Activated B cell treated with CpG ODN at 0.5 μM for 24 hours (primary cell): ENCODE measurements around the gene RPN1. TPM values are rescaled to one million over a fixed set of nuclear protein-coding genes. Genes with fewer than 3 reads are reported as not detected.

Experiments
- ATAC-seq: fragments of 200-7000 bp; cut with Tn5 transposase; one replicate; pipeline ENCODE4 v1.10.0; 2021; ENCODE audit warnings: low read depth, mild to moderate bottlenecking, moderate library complexity
- CTCF ChIA-PET: fragments of 350-600 bp; sonication (Branson Sonifier 250); formaldehyde crosslinking; loops from one replicate; lab custom pipeline; 2021; ENCODE audit warnings: antibody characterized with exemption; lab: Charles Lee
- POLR2A ChIA-PET: fragments of 350-600 bp; sonication (Branson Sonifier 250); formaldehyde crosslinking; loops from one replicate; lab custom pipeline; 2021; ENCODE audit warnings: antibody characterized with exemption; lab: Charles Lee
- DNase-seq: peaks from one replicate; pipeline ENCODE4 v3.0.0; 2022
- H3K27ac Mint-ChIP-seq: one replicate; pipeline ENCODE4 v1.8.0; 2020; ENCODE audit warnings: mixed read lengths
- H3K27me3 Mint-ChIP-seq: one replicate; pipeline ENCODE4 v1.8.0; 2021; ENCODE audit warnings: mixed read lengths
- H3K36me3 Mint-ChIP-seq: one replicate; pipeline ENCODE4 v1.8.0; 2021; ENCODE audit warnings: low read depth, mixed read lengths
- H3K4me1 Mint-ChIP-seq: one replicate; pipeline ENCODE4 v1.8.0; 2021; ENCODE audit warnings: mixed read lengths
- H3K4me3 Mint-ChIP-seq: one replicate; pipeline ENCODE4 v1.8.0; 2020; ENCODE audit warnings: mild to moderate bottlenecking, mixed read lengths
- H3K9me3 Mint-ChIP-seq: one replicate; pipeline ENCODE4 v1.8.0; 2020; ENCODE audit warnings: mixed read lengths
- intact Hi-C: fragments of 100-400 bp; cut with micrococcal nuclease; formaldehyde crosslinking; loops from one replicate; pipeline ENCODE4 v1.15.1; 2024
- total RNA-seq: library from RNA; stranded (reverse); gene quantifications from 2 replicates; pipeline ENCODE4 v1.2.3, GENCODE V29; 2022
- TF ChIP-seq, protein P1 (sequence below): fragments of 200-600 bp; IDR thresholded peaks from one replicate; pipeline ENCODE4 v1.8.0; 2022; ENCODE audit warnings: antibody characterized with exemption, mild to moderate bottlenecking

RPN1 gene
- 93.4 and 95.2 TPM in 2 replicates for total RNA-seq

DNA sequence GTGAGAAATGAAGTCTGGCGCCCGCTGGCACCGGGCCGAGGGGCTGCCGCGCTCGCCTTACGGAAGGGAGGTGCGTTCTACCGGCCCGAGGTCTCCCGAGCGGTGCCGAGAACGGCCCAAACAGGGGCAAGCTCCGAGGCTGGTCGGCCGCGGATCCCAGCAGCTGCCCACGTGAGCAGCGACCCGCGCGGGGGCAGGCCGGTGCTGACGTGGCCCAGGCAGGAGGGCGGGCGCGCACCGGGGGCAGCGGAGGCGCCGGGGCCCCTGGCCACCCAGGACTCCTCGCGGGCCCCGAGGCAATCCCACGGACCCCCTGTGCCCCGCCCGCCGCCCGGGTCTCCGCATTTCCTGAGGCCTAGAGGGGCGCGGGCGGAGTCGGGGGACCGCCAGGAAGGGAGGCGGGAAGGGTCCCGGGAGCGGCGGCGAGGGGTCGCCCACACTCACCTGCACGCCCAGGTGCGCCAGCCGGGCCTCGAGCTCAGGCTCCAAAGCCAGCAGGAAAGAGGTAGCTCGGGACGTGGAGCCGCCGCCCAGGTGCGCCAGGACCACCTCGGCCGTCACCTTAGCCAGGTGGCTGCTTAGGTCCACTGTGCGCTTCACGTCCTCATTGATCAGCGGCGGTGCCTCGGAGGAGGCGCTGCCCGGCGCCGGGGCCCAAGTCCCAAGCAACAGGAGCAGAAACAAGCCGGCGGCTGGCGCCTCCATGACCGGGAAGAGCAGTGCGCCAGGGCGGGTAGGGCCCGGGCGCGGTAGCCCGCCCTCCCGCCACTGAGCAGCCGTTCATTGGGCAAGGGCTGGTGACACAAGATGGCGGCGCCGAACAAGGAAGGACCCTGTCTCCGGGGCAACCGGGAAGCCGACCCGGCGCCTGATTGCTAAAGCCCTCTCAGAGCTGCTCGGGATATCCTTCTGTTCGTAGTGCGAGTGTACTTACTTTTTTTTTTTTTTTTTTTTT, at the start of gene RPN1:
Gene RPN1, minus strand, starts transcription at position 723 of the 955 bp plus-strand sequence. Its CDS starts 18 bp downstream, at position 705.
- no peaks in the 10 kb centered on the region for H3K9me3 Mint-ChIP-seq
- CTCF ChIA-PET, result interaction anchor here (1.3 kb wide), 2 partner anchors 30 to 196 kb away, joined by 4 to 6 read pairs; no protein-coding TSS in a partner anchor
- ATAC-seq (peak; percentile 97), DNase-seq (peak; percentile 90)
- H3K36me3 Mint-ChIP-seq, result peaks cover 2% of the 10 kb centered on the region
- peak within 1 kb of the TSS; percentile 89 for H3K4me3 Mint-ChIP-seq
- peak within 1 kb of the TSS; percentile 86 for H3K27ac Mint-ChIP-seq
- TF ChIP-seq, protein P1, sequence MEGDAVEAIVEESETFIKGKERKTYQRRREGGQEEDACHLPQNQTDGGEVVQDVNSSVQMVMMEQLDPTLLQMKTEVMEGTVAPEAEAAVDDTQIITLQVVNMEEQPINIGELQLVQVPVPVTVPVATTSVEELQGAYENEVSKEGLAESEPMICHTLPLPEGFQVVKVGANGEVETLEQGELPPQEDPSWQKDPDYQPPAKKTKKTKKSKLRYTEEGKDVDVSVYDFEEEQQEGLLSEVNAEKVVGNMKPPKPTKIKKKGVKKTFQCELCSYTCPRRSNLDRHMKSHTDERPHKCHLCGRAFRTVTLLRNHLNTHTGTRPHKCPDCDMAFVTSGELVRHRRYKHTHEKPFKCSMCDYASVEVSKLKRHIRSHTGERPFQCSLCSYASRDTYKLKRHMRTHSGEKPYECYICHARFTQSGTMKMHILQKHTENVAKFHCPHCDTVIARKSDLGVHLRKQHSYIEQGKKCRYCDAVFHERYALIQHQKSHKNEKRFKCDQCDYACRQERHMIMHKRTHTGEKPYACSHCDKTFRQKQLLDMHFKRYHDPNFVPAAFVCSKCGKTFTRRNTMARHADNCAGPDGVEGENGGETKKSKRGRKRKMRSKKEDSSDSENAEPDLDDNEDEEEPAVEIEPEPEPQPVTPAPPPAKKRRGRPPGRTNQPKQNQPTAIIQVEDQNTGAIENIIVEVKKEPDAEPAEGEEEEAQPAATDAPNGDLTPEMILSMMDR, result no peak
- POLR2A ChIA-PET, result interaction anchor here (0.6 to 2.8 kb wide), 18 partner anchors 11 to 533 kb away, joined by 3 to 62 read pairs (median 4); partner anchors contain the start of genes ACAD9, RAB7A and RUVBL1
- no peaks in the 10 kb centered on the region for H3K27me3 Mint-ChIP-seq
- peaks cover 41% of the 10 kb centered on the region for H3K4me1 Mint-ChIP-seq
- intact Hi-C loops, result loop anchor here (1.0 to 10.0 kb wide), 8 partner anchors 30 to 1462 kb away; partner anchors contain the start of genes ACAD9, RAB7A, SEC61A1 and TMCC1

DNA sequence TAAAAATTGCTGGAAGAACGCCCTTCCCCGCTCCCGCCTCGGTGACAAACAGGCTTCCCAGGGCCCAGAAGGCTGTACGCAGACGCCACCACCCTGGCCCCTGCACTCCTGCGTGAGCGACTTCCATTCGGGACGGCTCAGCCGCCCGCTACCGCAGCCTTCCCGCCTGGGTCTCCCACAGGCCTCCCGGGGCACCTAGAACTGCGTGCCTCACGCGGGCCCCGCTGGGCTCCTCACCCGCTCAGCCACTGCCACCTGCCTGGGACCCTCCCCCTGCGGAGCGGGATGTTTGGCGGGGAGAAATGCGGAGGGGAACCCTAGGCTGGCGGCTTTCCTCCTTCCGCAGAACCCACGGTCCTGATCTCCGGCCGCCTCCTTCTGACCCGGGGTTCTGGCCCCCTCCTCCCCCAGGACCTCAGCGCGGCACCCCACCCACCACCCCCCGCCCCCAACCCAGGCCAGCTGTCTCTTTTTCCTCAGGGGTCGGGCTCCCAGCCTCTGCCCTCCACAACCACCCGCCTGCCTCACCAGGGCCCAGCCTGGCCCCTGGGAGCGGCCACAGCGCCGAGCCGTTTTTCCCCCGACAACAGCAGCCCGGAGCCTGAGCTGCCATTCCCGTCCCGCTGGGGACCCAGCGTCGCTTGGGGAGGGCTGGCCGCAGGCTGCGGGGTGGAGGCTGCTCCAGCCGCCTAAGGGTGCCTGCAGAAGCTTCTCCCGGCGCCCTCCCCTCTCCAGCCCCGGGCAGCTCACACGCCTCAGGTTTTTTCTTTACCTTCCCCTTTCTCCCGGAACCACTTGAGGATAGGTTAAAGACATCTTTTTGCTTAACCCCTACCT, 47.8 kb upstream of the RPN1 start:
- ATAC-seq, result peak; percentile 67
- Mint-ChIP-seq H3K9me3 (no peaks in the 10 kb centered on the region), H3K36me3 (no peaks in the 10 kb centered on the region), H3K27me3 (no peaks in the 10 kb centered on the region), H3K27ac (no peak overlapping the region), H3K4me3 (peak overlapping the region; percentile 76), H3K4me1 (peaks cover 2% of the 10 kb centered on the region)
- TF ChIP-seq, protein P1, result no peak
- intact Hi-C loops, result no loop called here
- DNase-seq, result peak; percentile 27
- ChIA-PET POLR2A (interaction anchor here (0.6 to 1.3 kb wide), 4 partner anchors 18 to 395 kb away, joined by 3 to 5 read pairs (median 4); partner anchors contain the start of gene RAB7A), CTCF (no interaction called here)

DNA sequence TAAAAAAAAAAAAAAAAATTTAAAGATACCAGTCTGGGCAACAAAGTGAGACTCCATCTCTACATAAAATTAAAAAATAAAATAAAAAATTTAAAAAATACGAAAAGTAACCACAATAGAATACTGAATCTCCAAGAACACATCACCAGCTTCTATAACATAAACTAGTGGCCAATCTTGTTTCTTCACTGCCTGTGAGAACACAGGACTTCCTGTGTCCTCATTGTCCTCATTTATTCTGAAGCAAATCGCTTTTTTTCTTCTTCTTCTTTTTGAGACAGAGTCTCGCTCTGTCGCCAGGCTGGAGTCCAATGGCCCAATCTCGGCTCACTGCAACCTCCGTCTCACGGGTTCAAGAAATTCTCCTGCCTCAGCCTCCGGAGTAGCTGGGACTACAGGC, 46.7 kb upstream of the RPN1 start:
- H3K4me3 Mint-ChIP-seq, result peak overlapping the region; percentile 24
- no peaks in the 10 kb centered on the region for H3K9me3 Mint-ChIP-seq
- ATAC-seq (no peak), DNase-seq (no peak)
- no peaks in the 10 kb centered on the region for H3K36me3 Mint-ChIP-seq
- CTCF ChIA-PET, result no interaction called here
- peaks cover 2% of the 10 kb centered on the region for H3K4me1 Mint-ChIP-seq
- intact Hi-C loops, result no loop called here
- TF ChIP-seq, protein P1, result no peak
- POLR2A ChIA-PET, result interaction anchor here (0.6 to 1.3 kb wide), 2 partner anchors 28 to 291 kb away, joined by 3 to 5 read pairs; partner anchors contain the start of gene RAB7A
- no peaks in the 10 kb centered on the region for H3K27me3 Mint-ChIP-seq
- H3K27ac Mint-ChIP-seq, result no peak overlapping the region

DNA sequence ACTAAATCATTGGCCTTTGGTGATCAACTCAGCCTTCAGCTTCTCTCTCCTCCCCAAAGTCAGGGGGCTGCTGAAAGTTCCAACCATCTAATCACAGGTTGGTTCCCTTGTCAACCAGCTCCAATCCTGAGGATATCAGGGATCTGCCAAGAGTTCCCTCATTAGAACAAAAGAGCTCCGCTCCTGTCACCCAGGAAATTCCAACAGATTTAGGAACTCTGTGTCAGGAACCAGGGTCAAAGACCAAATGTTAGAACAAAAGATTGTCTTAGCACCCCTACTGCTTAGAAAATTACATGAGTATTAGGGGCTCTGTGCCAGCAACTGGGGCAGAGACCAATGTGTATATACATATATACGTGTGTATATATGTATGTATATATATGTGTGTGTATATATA, 43.1 kb upstream of the RPN1 start:
- Mint-ChIP-seq H3K27ac (no peak overlapping the region), H3K4me3 (no peak overlapping the region), H3K9me3 (no peaks in the 10 kb centered on the region), H3K27me3 (no peaks in the 10 kb centered on the region), H3K36me3 (no peaks in the 10 kb centered on the region), H3K4me1 (no peaks in the 10 kb centered on the region)
- CTCF ChIA-PET, result no interaction called here
- no peak for ATAC-seq
- TF ChIP-seq, protein P1, result no peak
- no peak for DNase-seq
- intact Hi-C loops, result no loop called here
- POLR2A ChIA-PET, result no interaction called here
